HepG2 (cell line): ENCODE results near the gene SNX6. TPM values are rescaled to one million over a fixed set of nuclear protein-coding genes. Genes with fewer than 3 reads are reported as not detected.

Experiments used
- HNRNPH1 ChIP-seq: fragments of 200-400 bp; formaldehyde crosslinking; optimal IDR thresholded peaks from 2 replicates; pipeline ENCODE3; 2017; ENCODE audit warnings: mild to moderate bottlenecking, low read depth, low read length
- KLF13 ChIP-seq: sonication (generic); formaldehyde crosslinking; IDR thresholded peaks from 2 replicates; pipeline ENCODE4 v1.4.0; 2020; ENCODE audit warnings: mild to moderate bottlenecking, missing genetic modification reagents
- KLF16 ChIP-seq, 2 experiments: sonication (generic) in 1 of 2; formaldehyde crosslinking in 1 of 2; IDR thresholded peaks; 2 replicates each; pipeline versions ENCODE4 v1.6.1 to v1.8.0; 2016 to 2023; ENCODE audit warnings: missing genetic modification reagents in 2 of 2, missing compliant biosample characterization in 1 of 2
- SP5 ChIP-seq: IDR thresholded peaks from 2 replicates; pipeline ENCODE4 v1.6.1; 2016; ENCODE audit warnings: low read depth, borderline replicate concordance
- polyA plus RNA-seq, 8 experiments: library from polyadenylated mRNA; depleted of rRNA in 3 of 8; stranded (reverse) in 7 of 8; unstranded in 1 of 8; fragments of >200 nt; fragmentation: Illumina TruSeq in 4 of 8; extraction: Trizol in 4 of 8; gene quantifications; 2 replicates each; pipeline versions ENCODE4 v1.2.1 to v1.2.3, GENCODE V29; 2011 to 2016; ENCODE audit warnings: low read depth in 4 of 8, missing spikeins in 1 of 8, mixed read lengths in 1 of 8; ENCODE audit not compliant: insufficient read depth in 1 of 8
- total RNA-seq, 5 experiments: library from RNA; depleted of rRNA; stranded (reverse); fragments of >200 nt; fragmentation: Illumina TruSeq; extraction: Trizol; gene quantifications; 2 replicates each; pipeline ENCODE4 v1.2.3, GENCODE V29; 2016; ENCODE audit warnings: low read depth in 1 of 5
- TF ChIP-seq, protein P1 (sequence below): sonication (generic); formaldehyde crosslinking; conservative IDR thresholded peaks from 2 replicates; pipeline ENCODE4 v1.4.0; 2020; ENCODE audit warnings: missing genetic modification reagents
- TF ChIP-seq, protein P2 (sequence below): sonication (generic); formaldehyde crosslinking; IDR thresholded peaks from 2 replicates; pipeline ENCODE4 v1.5.0; 2020; ENCODE audit warnings: mild to moderate bottlenecking, missing genetic modification reagents, borderline replicate concordance
- TF ChIP-seq, protein P3 (sequence below): sonication (generic); formaldehyde crosslinking; IDR thresholded peaks from 2 replicates; pipeline ENCODE4 v1.4.0; 2020; ENCODE audit warnings: missing genetic modification reagents
- TF ChIP-seq, protein P4 (sequence below): sonication (generic); formaldehyde crosslinking; IDR thresholded peaks from 2 replicates; pipeline ENCODE4 v1.5.0; 2020; ENCODE audit warnings: missing genetic modification reagents
- TF ChIP-seq, protein P5 (sequence below): sonication (generic); formaldehyde crosslinking; IDR thresholded peaks from 2 replicates; pipeline ENCODE4 v1.8.1; 2023; ENCODE audit warnings: mild to moderate bottlenecking, moderate library complexity, missing genetic modification reagents
- TF ChIP-seq, protein P6 (sequence below): IDR thresholded peaks from 2 replicates; pipeline ENCODE4 v1.6.1; 2016; ENCODE audit warnings: low read depth, control low read depth
- TF ChIP-seq, protein P7 (sequence below): fragments of 450-650 bp; IDR thresholded peaks from 2 replicates; pipeline ENCODE4 v1.6.1; 2016

Gene SNX6
- total and polyA plus RNA-seq, 2 of the 13 experiments (the other 11 are each of a cell fraction or from before 2014, with no cell fraction given), result 92.3 to 169 TPM

DNA sequence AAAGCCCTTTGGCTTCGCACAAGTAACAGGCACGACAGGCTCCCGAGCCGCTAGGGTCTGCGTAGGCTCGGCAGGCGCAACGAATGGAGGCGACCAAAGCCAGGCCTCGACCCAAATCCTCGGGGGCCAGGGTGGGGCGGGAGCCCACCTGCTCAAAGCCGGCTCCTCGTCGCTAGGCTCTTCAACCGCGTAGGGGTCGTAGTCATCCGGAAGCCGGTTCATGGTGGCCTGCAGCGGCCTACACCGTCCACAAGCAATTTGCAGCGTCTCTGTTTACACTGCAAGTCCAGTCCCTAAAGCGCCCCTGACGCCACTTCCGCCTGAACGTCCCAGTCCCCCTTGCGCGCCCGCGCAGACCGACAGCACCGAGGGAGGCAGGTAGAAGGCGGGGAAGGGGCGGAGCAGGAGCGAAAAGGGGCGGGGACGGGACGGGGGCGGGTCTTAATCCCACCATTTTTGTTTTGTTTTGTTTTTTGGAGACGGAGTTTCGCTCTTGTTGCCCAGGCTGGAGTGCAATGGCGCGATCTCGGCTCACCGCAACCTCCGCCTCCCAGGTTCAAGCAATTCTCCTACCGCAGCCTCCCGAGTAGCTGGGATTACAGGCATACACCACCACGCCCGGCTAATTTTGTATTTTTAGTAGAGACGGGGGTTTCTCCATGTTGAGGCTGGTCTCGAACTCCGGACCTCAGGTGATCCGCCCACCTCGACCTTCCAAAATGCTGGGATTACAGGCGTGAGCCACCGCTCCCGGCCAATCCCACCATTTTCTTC lies 90.4 kb downstream of the SNX6 start, which contains the start of gene EAPP (continued):
- TF ChIP-seq HNRNPH1 (no peak), SP5 (peak; percentile 97), KLF16 (CRISPR knock-in tag; IDR thresholded peaks at IDR 0.05) (peak in 1 of 2 experiments; percentile 100; a peak in 3 of 4 replicates), KLF13 (CRISPR knock-in tag) (peak; percentile 97)
- TF ChIP-seq, protein P1, sequence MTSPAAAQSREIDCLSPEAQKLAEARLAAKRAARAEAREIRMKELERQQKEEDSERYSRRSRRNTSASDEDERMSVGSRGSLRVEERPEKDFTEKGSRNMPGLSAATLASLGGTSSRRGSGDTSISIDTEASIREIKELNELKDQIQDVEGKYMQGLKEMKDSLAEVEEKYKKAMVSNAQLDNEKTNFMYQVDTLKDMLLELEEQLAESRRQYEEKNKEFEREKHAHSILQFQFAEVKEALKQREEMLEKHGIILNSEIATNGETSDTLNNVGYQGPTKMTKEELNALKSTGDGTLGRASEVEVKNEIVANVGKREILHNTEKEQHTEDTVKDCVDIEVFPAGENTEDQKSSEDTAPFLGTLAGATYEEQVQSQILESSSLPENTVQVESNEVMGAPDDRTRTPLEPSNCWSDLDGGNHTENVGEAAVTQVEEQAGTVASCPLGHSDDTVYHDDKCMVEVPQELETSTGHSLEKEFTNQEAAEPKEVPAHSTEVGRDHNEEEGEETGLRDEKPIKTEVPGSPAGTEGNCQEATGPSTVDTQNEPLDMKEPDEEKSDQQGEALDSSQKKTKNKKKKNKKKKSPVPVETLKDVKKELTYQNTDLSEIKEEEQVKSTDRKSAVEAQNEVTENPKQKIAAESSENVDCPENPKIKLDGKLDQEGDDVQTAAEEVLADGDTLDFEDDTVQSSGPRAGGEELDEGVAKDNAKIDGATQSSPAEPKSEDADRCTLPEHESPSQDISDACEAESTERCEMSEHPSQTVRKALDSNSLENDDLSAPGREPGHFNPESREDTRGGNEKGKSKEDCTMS (CRISPR knock-in tag), result peak; percentile 14; the same call in 1 of the 2 replicates
- TF ChIP-seq, protein P2, sequence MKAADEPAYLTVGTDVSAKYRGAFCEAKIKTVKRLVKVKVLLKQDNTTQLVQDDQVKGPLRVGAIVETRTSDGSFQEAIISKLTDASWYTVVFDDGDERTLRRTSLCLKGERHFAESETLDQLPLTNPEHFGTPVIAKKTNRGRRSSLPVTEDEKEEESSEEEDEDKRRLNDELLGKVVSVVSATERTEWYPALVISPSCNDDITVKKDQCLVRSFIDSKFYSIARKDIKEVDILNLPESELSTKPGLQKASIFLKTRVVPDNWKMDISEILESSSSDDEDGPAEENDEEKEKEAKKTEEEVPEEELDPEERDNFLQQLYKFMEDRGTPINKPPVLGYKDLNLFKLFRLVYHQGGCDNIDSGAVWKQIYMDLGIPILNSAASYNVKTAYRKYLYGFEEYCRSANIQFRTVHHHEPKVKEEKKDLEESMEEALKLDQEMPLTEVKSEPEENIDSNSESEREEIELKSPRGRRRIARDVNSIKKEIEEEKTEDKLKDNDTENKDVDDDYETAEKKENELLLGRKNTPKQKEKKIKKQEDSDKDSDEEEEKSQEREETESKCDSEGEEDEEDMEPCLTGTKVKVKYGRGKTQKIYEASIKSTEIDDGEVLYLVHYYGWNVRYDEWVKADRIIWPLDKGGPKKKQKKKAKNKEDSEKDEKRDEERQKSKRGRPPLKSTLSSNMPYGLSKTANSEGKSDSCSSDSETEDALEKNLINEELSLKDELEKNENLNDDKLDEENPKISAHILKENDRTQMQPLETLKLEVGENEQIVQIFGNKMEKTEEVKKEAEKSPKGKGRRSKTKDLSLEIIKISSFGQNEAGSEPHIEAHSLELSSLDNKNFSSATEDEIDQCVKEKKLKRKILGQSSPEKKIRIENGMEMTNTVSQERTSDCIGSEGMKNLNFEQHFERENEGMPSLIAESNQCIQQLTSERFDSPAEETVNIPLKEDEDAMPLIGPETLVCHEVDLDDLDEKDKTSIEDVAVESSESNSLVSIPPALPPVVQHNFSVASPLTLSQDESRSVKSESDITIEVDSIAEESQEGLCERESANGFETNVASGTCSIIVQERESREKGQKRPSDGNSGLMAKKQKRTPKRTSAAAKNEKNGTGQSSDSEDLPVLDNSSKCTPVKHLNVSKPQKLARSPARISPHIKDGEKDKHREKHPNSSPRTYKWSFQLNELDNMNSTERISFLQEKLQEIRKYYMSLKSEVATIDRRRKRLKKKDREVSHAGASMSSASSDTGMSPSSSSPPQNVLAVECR (CRISPR knock-in tag), result peak; percentile 100
- TF ChIP-seq, protein P3, sequence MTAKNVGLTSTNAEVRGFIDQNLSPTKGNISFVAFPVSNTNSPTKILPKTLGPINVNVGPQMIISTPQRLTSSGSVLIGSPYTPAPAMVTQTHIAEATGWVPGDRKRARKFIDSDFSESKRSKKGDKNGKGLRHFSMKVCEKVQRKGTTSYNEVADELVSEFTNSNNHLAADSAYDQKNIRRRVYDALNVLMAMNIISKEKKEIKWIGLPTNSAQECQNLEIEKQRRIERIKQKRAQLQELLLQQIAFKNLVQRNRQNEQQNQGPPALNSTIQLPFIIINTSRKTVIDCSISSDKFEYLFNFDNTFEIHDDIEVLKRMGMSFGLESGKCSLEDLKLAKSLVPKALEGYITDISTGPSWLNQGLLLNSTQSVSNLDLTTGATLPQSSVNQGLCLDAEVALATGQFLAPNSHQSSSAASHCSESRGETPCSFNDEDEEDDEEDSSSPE (CRISPR knock-in tag), result peak; percentile 92
- TF ChIP-seq, protein P4, sequence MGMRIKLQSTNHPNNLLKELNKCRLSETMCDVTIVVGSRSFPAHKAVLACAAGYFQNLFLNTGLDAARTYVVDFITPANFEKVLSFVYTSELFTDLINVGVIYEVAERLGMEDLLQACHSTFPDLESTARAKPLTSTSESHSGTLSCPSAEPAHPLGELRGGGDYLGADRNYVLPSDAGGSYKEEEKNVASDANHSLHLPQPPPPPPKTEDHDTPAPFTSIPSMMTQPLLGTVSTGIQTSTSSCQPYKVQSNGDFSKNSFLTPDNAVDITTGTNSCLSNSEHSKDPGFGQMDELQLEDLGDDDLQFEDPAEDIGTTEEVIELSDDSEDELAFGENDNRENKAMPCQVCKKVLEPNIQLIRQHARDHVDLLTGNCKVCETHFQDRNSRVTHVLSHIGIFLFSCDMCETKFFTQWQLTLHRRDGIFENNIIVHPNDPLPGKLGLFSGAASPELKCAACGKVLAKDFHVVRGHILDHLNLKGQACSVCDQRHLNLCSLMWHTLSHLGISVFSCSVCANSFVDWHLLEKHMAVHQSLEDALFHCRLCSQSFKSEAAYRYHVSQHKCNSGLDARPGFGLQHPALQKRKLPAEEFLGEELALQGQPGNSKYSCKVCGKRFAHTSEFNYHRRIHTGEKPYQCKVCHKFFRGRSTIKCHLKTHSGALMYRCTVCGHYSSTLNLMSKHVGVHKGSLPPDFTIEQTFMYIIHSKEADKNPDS (CRISPR knock-in tag), result peak; percentile 84
- TF ChIP-seq, protein P5, sequence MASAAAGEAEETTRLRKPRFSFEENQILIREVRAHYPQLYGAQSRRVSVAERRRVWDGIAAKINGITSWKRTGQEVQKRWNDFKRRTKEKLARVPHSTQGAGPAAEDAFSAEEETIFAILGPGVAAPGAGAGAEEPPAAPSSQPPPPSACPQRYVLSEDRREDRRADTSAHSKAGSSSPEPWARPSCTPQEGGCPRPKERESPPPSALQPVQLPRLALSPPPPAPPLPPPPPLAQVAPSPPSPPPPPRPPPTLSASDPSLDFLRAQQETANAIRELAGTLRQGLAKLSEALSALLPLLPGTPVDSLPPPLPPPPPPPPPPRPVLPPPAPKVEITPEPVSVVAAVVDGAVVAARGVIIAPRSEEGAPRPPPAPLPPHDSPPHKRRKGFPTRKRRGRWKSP (CRISPR knock-in tag), result peak; percentile 92
- TF ChIP-seq, protein P6, sequence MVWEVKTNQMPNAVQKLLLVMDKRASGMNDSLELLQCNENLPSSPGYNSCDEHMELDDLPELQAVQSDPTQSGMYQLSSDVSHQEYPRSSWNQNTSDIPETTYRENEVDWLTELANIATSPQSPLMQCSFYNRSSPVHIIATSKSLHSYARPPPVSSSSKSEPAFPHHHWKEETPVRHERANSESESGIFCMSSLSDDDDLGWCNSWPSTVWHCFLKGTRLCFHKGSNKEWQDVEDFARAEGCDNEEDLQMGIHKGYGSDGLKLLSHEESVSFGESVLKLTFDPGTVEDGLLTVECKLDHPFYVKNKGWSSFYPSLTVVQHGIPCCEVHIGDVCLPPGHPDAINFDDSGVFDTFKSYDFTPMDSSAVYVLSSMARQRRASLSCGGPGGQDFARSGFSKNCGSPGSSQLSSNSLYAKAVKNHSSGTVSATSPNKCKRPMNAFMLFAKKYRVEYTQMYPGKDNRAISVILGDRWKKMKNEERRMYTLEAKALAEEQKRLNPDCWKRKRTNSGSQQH (CRISPR knock-in tag), result peak; percentile 95; the same call in 1 of the 2 replicates
- TF ChIP-seq, protein P7, sequence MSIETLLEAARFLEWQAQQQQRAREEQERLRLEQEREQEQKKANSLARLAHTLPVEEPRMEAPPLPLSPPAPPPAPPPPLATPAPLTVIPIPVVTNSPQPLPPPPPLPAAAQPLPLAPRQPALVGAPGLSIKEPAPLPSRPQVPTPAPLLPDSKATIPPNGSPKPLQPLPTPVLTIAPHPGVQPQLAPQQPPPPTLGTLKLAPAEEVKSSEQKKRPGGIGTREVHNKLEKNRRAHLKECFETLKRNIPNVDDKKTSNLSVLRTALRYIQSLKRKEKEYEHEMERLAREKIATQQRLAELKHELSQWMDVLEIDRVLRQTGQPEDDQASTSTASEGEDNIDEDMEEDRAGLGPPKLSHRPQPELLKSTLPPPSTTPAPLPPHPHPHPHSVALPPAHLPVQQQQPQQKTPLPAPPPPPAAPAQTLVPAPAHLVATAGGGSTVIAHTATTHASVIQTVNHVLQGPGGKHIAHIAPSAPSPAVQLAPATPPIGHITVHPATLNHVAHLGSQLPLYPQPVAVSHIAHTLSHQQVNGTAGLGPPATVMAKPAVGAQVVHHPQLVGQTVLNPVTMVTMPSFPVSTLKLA, result peak; percentile 81
